Stimulated activated CD8-positive, alpha-beta memory T cell treated with anti-CD3 and anti-CD28 coated beads, Interleukin-7, amount 100 ng/mL, for 48 hours (primary cell): ENCODE results near the gene IKBKE.
A peak's percentile ranks its signal among the peaks of the same experiment; 100 is the strongest.
"Not testable (repeated sequence)": the region's sequence is repeated elsewhere in the genome, so short reads cannot be mapped to it uniquely, and the experiment has no call there.

Experiments
- DNase-seq, 2 donors: peaks; one replicate each; pipeline ENCODE4 v3.0.0-alpha.2; 2020; ENCODE audit warnings: low read depth in 1 of 2; ENCODE audit errors: extremely low read depth in 1 of 2

IKBKE gene

GRCh38 chr1:206472454-206472853, 2.2 kb downstream of the IKBKE start:
- DNase-seq: no peak

GRCh38 chr1:206472886-206473285, 2.6 kb downstream of the IKBKE start:
- DNase-seq: no peak

GRCh38 chr1:206476058-206476457, 5.8 kb downstream of the IKBKE start:
- no peak for DNase-seq

- no peak for DNase-seq
These were observed 6.3 kb downstream of the IKBKE start for GRCh38 chr1:206476591-206476990.

- DNase-seq: no peak
These were observed 6.8 kb downstream of the IKBKE start for GRCh38 chr1:206477110-206477509.

- no peak for DNase-seq
These were observed 7.5 kb downstream of the IKBKE start for GRCh38 chr1:206477581-206478380.

GRCh38 chr1:206478746-206479145, 8.5 kb downstream of the IKBKE start:
- no peak for DNase-seq

GRCh38 chr1:206479183-206480125, 9.2 kb downstream of the IKBKE start:
- peak in 1 of 2 donors; percentile 59 for DNase-seq

GRCh38 chr1:206480211-206480610, 9.9 kb downstream of the IKBKE start:
- no peak for DNase-seq

- DNase-seq: no peak
These were observed 12.3 kb downstream of the IKBKE start for GRCh38 chr1:206482611-206483010.

GRCh38 chr1:206483864-206484263, 13.6 kb downstream of the IKBKE start:
- not testable (repeated sequence) for DNase-seq

GRCh38 chr1:206484901-206485300, 14.6 kb downstream of the IKBKE start:
- no peak for DNase-seq

- DNase-seq: no peak
These were observed 16.9 kb downstream of the IKBKE start for GRCh38 chr1:206486995-206487788.

- no peak for DNase-seq
These were observed 17.7 kb downstream of the IKBKE start for GRCh38 chr1:206487970-206488369.

GRCh38 chr1:206488466-206488865, 18.2 kb downstream of the IKBKE start:
- no peak for DNase-seq

- DNase-seq: peak in 1 of 2 donors; percentile 61
These were observed 19.9 kb downstream of the IKBKE start for GRCh38 chr1:206489980-206490770.

GRCh38 chr1:206490771-206491405, 20.6 kb downstream of the IKBKE start:
- no peak for DNase-seq

- no peak for DNase-seq
These were observed 21.3 kb downstream of the IKBKE start for GRCh38 chr1:206491616-206492015.

GRCh38 chr1:206492589-206492988, 22.3 kb downstream of the IKBKE start:
- no peak for DNase-seq

- DNase-seq: no peak
These were observed 23.0 kb downstream of the IKBKE start for GRCh38 chr1:206493279-206493678.
